ENCODE data around the gene MANF. TPM values are rescaled to one million over a fixed set of nuclear protein-coding genes. Genes with fewer than 3 reads are reported as not detected.

The MANF gene
- total RNA-seq, 2 experiments from 2014 or later = 104 to 117 TPM

Other genes starting within 250 kb of the MANF start
- 30.5 and 34.2 TPM in 2 replicates for gene RBM15B, start 6.0 kb downstream of the MANF start, total RNA-seq (2014; rRNA removed; shearing (Covaris generic))
- 37.4 and 37.6 TPM in 2 replicates for gene RBM15B, start 6.0 kb downstream of the MANF start, total RNA-seq (2022)
- gene DCAF1, start 114.7 kb downstream of the MANF start, total RNA-seq (2014; rRNA removed; shearing (Covaris generic)) = 24.8 and 29.5 TPM in 2 replicates
- 37.1 and 38.8 TPM in 2 replicates for gene DCAF1, start 114.7 kb downstream of the MANF start, total RNA-seq (2022)
- 15.0 and 20.5 TPM in 2 replicates for gene RAD54L2, start 153.4 kb downstream of the MANF start, total RNA-seq (2014; rRNA removed; shearing (Covaris generic))
- 31.7 and 34.0 TPM in 2 replicates for gene RAD54L2, start 153.4 kb downstream of the MANF start, total RNA-seq (2022)